ENCODE results near the gene TFCP2.

DNA sequence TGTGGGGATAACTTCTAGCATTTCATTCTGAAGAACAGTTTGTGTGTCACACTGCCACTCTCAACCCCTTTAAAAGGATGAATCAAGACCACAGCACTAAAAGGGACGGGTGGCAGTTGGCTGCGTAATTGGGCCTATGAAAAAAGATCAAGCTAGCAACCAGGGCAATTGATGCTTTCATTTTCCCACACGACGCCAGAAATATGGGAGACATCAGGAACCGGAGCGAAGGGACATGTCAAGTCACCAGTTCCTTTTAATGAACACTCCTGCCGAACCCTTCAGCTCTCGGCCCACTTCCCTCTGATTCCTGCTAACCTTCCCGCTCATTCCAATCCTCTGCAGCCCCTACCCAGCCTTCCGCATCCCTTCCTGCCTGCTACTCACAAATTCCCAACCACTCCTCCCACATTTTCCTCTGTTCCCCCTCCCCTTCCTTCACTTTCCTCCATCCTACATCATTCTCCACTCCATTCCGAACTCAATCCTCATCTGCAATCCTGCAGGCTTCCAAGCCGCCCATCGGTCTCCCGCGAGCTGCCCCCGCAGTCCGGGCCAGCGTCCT is 90.3 kb downstream of the TFCP2 start:
- no peak for TF ChIP-seq EP300 (IDR thresholded peaks at IDR 0.05)
- TF ChIP-seq, protein P1, sequence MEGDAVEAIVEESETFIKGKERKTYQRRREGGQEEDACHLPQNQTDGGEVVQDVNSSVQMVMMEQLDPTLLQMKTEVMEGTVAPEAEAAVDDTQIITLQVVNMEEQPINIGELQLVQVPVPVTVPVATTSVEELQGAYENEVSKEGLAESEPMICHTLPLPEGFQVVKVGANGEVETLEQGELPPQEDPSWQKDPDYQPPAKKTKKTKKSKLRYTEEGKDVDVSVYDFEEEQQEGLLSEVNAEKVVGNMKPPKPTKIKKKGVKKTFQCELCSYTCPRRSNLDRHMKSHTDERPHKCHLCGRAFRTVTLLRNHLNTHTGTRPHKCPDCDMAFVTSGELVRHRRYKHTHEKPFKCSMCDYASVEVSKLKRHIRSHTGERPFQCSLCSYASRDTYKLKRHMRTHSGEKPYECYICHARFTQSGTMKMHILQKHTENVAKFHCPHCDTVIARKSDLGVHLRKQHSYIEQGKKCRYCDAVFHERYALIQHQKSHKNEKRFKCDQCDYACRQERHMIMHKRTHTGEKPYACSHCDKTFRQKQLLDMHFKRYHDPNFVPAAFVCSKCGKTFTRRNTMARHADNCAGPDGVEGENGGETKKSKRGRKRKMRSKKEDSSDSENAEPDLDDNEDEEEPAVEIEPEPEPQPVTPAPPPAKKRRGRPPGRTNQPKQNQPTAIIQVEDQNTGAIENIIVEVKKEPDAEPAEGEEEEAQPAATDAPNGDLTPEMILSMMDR (IDR thresholded peaks at IDR 0.05) = no peak
- no peak for TF ChIP-seq POLR2A (IDR thresholded peaks at IDR 0.05)
- TF ChIP-seq POLR2AphosphoS5 (IDR thresholded peaks at IDR 0.05) = no peak
